GM12878 (cell line): ENCODE results near the gene FRMD3. TPM values are rescaled to one million over a fixed set of nuclear protein-coding genes. Genes with fewer than 3 reads are reported as not detected.

ENCODE experiments used
- ATAC-seq: fragments of 200-7000 bp; cut with Tn5 transposase; 3 replicates; pipeline ENCODE4 v1.9.1; 2020; ENCODE audit warnings: mild to moderate bottlenecking, moderate library complexity
- BruUV-seq: library from RNA; stranded (reverse); fragments of 400-500 nt; replicated peaks from 2 replicates; lab custom pipeline; 2021; lab: Mats Ljungman, UMichigan
- CTCF ChIA-PET: fragments of 300-600 bp; sonication (Branson Sonifier 250); formaldehyde crosslinking; extraction: SDS; loops from one replicate; lab custom pipeline; 2021; ENCODE audit warnings: inconsistent platforms; lab: Yijun Ruan, JAX
- POLR2A ChIA-PET: fragments of 350-600 bp; formaldehyde crosslinking; extraction: SDS; loops from one replicate; lab custom pipeline; 2021; ENCODE audit warnings: inconsistent platforms; lab: Charles Lee
- RAD21 ChIA-PET: fragments of 300-600 bp; sonication (Branson Sonifier 250); formaldehyde crosslinking; loops from one replicate; lab custom pipeline; 2023; ENCODE audit warnings: antibody characterized with exemption; ENCODE audit not compliant: unreplicated experiment; lab: Charles Lee
- SMC1A ChIA-PET: fragments of 300-600 bp; sonication (Branson Sonifier 250); formaldehyde crosslinking; loops from one replicate; lab custom pipeline; 2023; ENCODE audit not compliant: unreplicated experiment, uncharacterized antibody; lab: Charles Lee
- DNase-seq: peaks from one replicate; pipeline ENCODE4 v3.0.0-alpha.2; 2011; ENCODE audit warnings: low read depth, low spot score
- FAIRE-seq: peaks from 3 replicates; lab custom pipeline; 2011; peaks lifted over from hg19 to GRCh38; lab: Jason Lieb, UNC
- H2AFZ ChIP-seq: 2 replicates; pipeline ENCODE4 v1.6.0; 2011; ENCODE audit warnings: low read depth, low read length, control low read depth; ENCODE audit not compliant: control insufficient read depth
- H3K27ac ChIP-seq: 2 replicates; pipeline ENCODE4 v1.5.1; 2011; ENCODE audit warnings: control low read depth; ENCODE audit not compliant: control insufficient read depth, insufficient read depth
- H3K27me3 ChIP-seq, 2 experiments: replicated peaks in 1 of 2; 2 replicates each; pipeline versions ENCODE4 v1.6.0 to v1.6.1; 2011; ENCODE audit warnings: low read length in 1 of 2; ENCODE audit not compliant: control insufficient read depth in 2 of 2, insufficient read depth in 2 of 2
- H3K36me3 ChIP-seq, 2 experiments: 2 replicates each; pipeline ENCODE4 v1.5.1; 2011; ENCODE audit warnings: low read length in 1 of 2; ENCODE audit not compliant: control insufficient read depth in 2 of 2, insufficient read depth in 2 of 2
- H3K4me1 ChIP-seq: 2 replicates; pipeline ENCODE4 v1.6.1; 2011; ENCODE audit warnings: mild to moderate bottlenecking, low read length, moderate library complexity, mixed read lengths; ENCODE audit not compliant: control insufficient read depth, insufficient read depth
- H3K4me2 ChIP-seq: 2 replicates; pipeline ENCODE4 v1.6.0; 2011; ENCODE audit warnings: control low read depth; ENCODE audit not compliant: control insufficient read depth, insufficient read depth
- H3K4me3 ChIP-seq: fragments of 200-600 bp; sonication (generic); 2 replicates; pipeline ENCODE4 v1.5.1; 2016
- H3K79me2 ChIP-seq: 2 replicates; pipeline ENCODE4 v1.6.0; 2011; ENCODE audit warnings: low read length; ENCODE audit not compliant: control insufficient read depth, insufficient read depth
- H3K9ac ChIP-seq: 2 replicates; pipeline ENCODE4 v1.8.0; 2011; ENCODE audit warnings: low read length, control low read depth, mixed read lengths; ENCODE audit not compliant: control insufficient read depth, insufficient read depth
- H3K9me3 ChIP-seq: replicated peaks from 3 replicates; pipeline ENCODE4 v1.5.1; 2011; ENCODE audit warnings: mild to moderate bottlenecking, low read length; ENCODE audit not compliant: control insufficient read depth, insufficient read depth
- H4K20me1 ChIP-seq: 2 replicates; pipeline ENCODE4 v1.6.0; 2011; ENCODE audit not compliant: control insufficient read depth, insufficient read depth
- CHD1 ChIP-seq: IDR thresholded peaks from 2 replicates; pipeline ENCODE4 v1.6.1; 2012; ENCODE audit warnings: low read depth, low read length, improper control_type of control experiment
- ETV6 ChIP-seq, 2 experiments: fragments of 450-650 bp in 1 of 2; IDR thresholded peaks in 1 of 2; conservative IDR thresholded peaks in 1 of 2; 2 replicates each; pipeline ENCODE4 v1.6.1; 2014; ENCODE audit warnings: antibody characterized with exemption in 1 of 2, borderline replicate concordance in 1 of 2, low read depth in 1 of 2, mild to moderate bottlenecking in 1 of 2, moderate library complexity in 1 of 2
- GABPA ChIP-seq: IDR thresholded peaks from 2 replicates; pipeline ENCODE4 v1.6.1; 2014; ENCODE audit warnings: antibody characterized with exemption, low read depth, mild to moderate bottlenecking, inconsistent platforms
- IKZF1 ChIP-seq: fragments of 450-650 bp; conservative IDR thresholded peaks from 2 replicates; pipeline ENCODE4 v1.6.1; 2017; ENCODE audit warnings: antibody characterized with exemption, mild to moderate bottlenecking
- KAT2A ChIP-seq: conservative IDR thresholded peaks from 2 replicates; pipeline ENCODE4 v1.6.1; 2011; ENCODE audit warnings: low read depth, low read length; ENCODE audit not compliant: control insufficient read depth
- MAX ChIP-seq: IDR thresholded peaks from 2 replicates; pipeline ENCODE4 v1.6.1; 2012; ENCODE audit warnings: low read depth, low read length, improper control_type of control experiment
- MEF2B ChIP-seq: fragments of 450-650 bp; IDR thresholded peaks from 2 replicates; pipeline ENCODE4 v1.6.1; 2018; ENCODE audit warnings: mild to moderate bottlenecking, moderate library complexity; ENCODE audit not compliant: partially characterized antibody, poor library complexity, severe bottlenecking
- NBN ChIP-seq: fragments of 450-650 bp; IDR thresholded peaks from 2 replicates; pipeline ENCODE4 v1.6.1; 2016
- NRF1 ChIP-seq: conservative IDR thresholded peaks from 2 replicates; pipeline ENCODE4 v1.6.1; 2011; ENCODE audit warnings: mild to moderate bottlenecking, low read depth, low read length, improper control_type of control experiment
- PKNOX1 ChIP-seq: fragments of 450-650 bp; IDR thresholded peaks from 2 replicates; pipeline ENCODE4 v1.6.1; 2016; ENCODE audit warnings: mild to moderate bottlenecking
- SIN3A ChIP-seq: IDR thresholded peaks from 2 replicates; pipeline ENCODE4 v1.6.1; 2012; ENCODE audit warnings: low read depth, low read length, improper control_type of control experiment
- SMAD1 ChIP-seq: fragments of 450-650 bp; IDR thresholded peaks from 2 replicates; pipeline ENCODE4 v1.6.1; 2018; ENCODE audit warnings: mild to moderate bottlenecking, low read depth; ENCODE audit not compliant: partially characterized antibody
- WRNIP1 ChIP-seq: IDR thresholded peaks from 2 replicates; pipeline ENCODE4 v1.6.1; 2011; ENCODE audit warnings: low read depth, low read length, improper control_type of control experiment, borderline replicate concordance
- YY1 ChIP-seq: IDR thresholded peaks from 2 replicates; pipeline ENCODE4 v1.6.1; 2011; ENCODE audit warnings: low read depth, mild to moderate bottlenecking, low read length
- ZNF24 ChIP-seq: fragments of 450-650 bp; IDR thresholded peaks from 2 replicates; pipeline ENCODE4 v1.6.1; 2017; ENCODE audit warnings: antibody characterized with exemption, mild to moderate bottlenecking
- WGBS: methylation state at CpG from one replicate; pipeline ENCODE4 v1.1.6; 2016; ENCODE audit warnings: low lambda C conversion rate; ENCODE audit not compliant: insufficient replicate concordance, insufficient coverage; ENCODE audit errors: missing lambda C conversion rate; 5-methylcytosine and 5-hydroxymethylcytosine counted together
- in situ Hi-C: fragments of 300-500 bp; cut with MboI; formaldehyde crosslinking; loops from 9 replicates; pipeline ENCODE4 v1.14.3; 2018; ENCODE audit warnings: mixed read lengths
- intact Hi-C: fragments of 100-400 bp; cut with micrococcal nuclease; formaldehyde crosslinking; loops from one replicate; pipeline ENCODE4 v1.14.2; 2022; ENCODE audit not compliant: unreplicated experiment
- polyA plus RNA-seq, 11 experiments: library from polyadenylated mRNA; depleted of rRNA in 4 of 11; unstranded in 6 of 11; stranded (reverse) in 5 of 11; fragments of >200 nt; fragmentation: Nextera tagmentation in 4 of 11; fragmentation: Illumina TruSeq in 1 of 11; extraction: Ambion mirVana in 4 of 11; extraction: Trizol in 1 of 11; gene quantifications; 1 replicate in 1 of 11; 2 replicates in 10 of 11; pipeline versions ENCODE4 v1.2.1 to v1.2.3, GENCODE V29; 2011 to 2016; ENCODE audit warnings: inconsistent platforms in 2 of 11, missing spikeins in 2 of 11, low read depth in 1 of 11
- total RNA-seq, 4 experiments: library from RNA; depleted of rRNA in 3 of 4; stranded (reverse); fragments of >200 nt in 3 of 4; fragmentation: Illumina TruSeq in 1 of 4; extraction: Trizol in 1 of 4; gene quantifications; 2 replicates each; pipeline versions ENCODE4 v1.2.1 to v1.2.3, GENCODE V29; 2013 to 2021

Gene FRMD3
- total and polyA plus RNA-seq, 10 of the 15 experiments (the other 5 are each of a cell fraction or from before 2014, with no cell fraction given): 0.04 to 0.68 (median 0.21) TPM; not detected in 1

- TF ChIP-seq IKZF1 (no peak), YY1 (no peak), ETV6 (conservative IDR thresholded peaks at IDR 0.05 in 1 of 2, IDR thresholded peaks at IDR 0.05 in 1 of 2; ENCODE audit: borderline replicate concordance in 1 of 2, low read depth in 1 of 2) (no peak), MEF2B (no peak), KAT2A (no peak), GABPA (no peak), SMAD1 (no peak)
- Histone ChIP-seq H3K9me3 (no peaks in the 10 kb centered on the region; the same call in 2 of the 3 replicates), H3K27me3 (no peaks in the 10 kb centered on the region), H3K9ac (no peak overlapping the region), H2AFZ (no peak overlapping the region), H3K27ac (no peak overlapping the region), H3K4me3 (no peak overlapping the region), H3K4me2 (no peak overlapping the region), H4K20me1 (no peaks in the 10 kb centered on the region), H3K36me3 (no peaks in the 10 kb centered on the region), H3K4me1 (no peaks in the 10 kb centered on the region), H3K79me2 (no peaks in the 10 kb centered on the region)
- ChIA-PET SMC1A (interaction anchor here (1.2 to 1.3 kb wide), 2 partner anchors 152 to 154 kb away, joined by 3 read pairs; no protein-coding TSS in a partner anchor), RAD21 (no interaction called here), POLR2A (no interaction called here), CTCF (interaction anchor here (0.6 kb wide), 1 partner anchor 30 kb away, joined by 3 read pairs; no protein-coding TSS in a partner anchor)
- BruUV-seq: no TSS peak
- in situ Hi-C loops (loop anchor here (10.0 kb wide), 1 partner anchor 57 kb away; no protein-coding TSS in a partner anchor), intact Hi-C loops (no loop called here)
- ATAC-seq (no peak), DNase-seq (no peak), FAIRE-seq (no peak)
- WGBS: 0% methylated on average over 4 of the region's 4 CpGs
Measured at GRCh38 chr9:83392228-83392627, 146.0 kb downstream of the FRMD3 start.

GRCh38 chr9:83388346-83388745, 149.9 kb downstream of the FRMD3 start:
- Histone ChIP-seq H3K4me2 (no peak overlapping the region), H3K27ac (no peak overlapping the region), H3K9ac (no peak overlapping the region), H4K20me1 (no peaks in the 10 kb centered on the region), H2AFZ (no peak overlapping the region), H3K4me3 (no peak overlapping the region), H3K36me3 (no peaks in the 10 kb centered on the region), H3K27me3 (no peaks in the 10 kb centered on the region), H3K4me1 (no peaks in the 10 kb centered on the region), H3K79me2 (no peaks in the 10 kb centered on the region), H3K9me3 (no peaks in the 10 kb centered on the region; the same call in 2 of the 3 replicates)
- ChIA-PET POLR2A (no interaction called here), CTCF (no interaction called here), RAD21 (no interaction called here), SMC1A (no interaction called here)
- BruUV-seq: no TSS peak
- no peak for FAIRE-seq
- 0% methylated on average over 1 of the region's 1 CpG for WGBS
- no peak for DNase-seq
- TF ChIP-seq SMAD1 (no peak), NBN (no peak), CHD1 (no peak), NRF1 (no peak), PKNOX1 (no peak), MAX (no peak), WRNIP1 (no peak), ZNF24 (no peak), SIN3A (no peak)
- no peak for ATAC-seq
- intact Hi-C loops: no loop called here
- in situ Hi-C loops: no loop called here
